Choroid plexus epithelial cell (primary cell): ENCODE measurements around the gene WDR82.

ENCODE experiments used
- DNase-seq: peaks from one replicate; pipeline ENCODE4 v3.0.0-alpha.2; 2010; ENCODE audit warnings: low read depth
- H3K4me3 ChIP-seq: 2 replicates; pipeline ENCODE4 v1.5.1; 2011; ENCODE audit warnings: low read depth, mild to moderate bottlenecking, control low read depth, low read length, moderate library complexity
- TF ChIP-seq, protein P1 (sequence below): conservative IDR thresholded peaks from 2 replicates; pipeline ENCODE4 v1.5.1; 2011; ENCODE audit warnings: low read depth, mild to moderate bottlenecking, control low read depth, inconsistent platforms, low read length, moderate library complexity

WDR82 gene

GRCh38 chr3:52230889-52231499 is 47.5 kb downstream of the WDR82 start:
- H3K4me3 ChIP-seq: no peak overlapping the region
- TF ChIP-seq, protein P1, sequence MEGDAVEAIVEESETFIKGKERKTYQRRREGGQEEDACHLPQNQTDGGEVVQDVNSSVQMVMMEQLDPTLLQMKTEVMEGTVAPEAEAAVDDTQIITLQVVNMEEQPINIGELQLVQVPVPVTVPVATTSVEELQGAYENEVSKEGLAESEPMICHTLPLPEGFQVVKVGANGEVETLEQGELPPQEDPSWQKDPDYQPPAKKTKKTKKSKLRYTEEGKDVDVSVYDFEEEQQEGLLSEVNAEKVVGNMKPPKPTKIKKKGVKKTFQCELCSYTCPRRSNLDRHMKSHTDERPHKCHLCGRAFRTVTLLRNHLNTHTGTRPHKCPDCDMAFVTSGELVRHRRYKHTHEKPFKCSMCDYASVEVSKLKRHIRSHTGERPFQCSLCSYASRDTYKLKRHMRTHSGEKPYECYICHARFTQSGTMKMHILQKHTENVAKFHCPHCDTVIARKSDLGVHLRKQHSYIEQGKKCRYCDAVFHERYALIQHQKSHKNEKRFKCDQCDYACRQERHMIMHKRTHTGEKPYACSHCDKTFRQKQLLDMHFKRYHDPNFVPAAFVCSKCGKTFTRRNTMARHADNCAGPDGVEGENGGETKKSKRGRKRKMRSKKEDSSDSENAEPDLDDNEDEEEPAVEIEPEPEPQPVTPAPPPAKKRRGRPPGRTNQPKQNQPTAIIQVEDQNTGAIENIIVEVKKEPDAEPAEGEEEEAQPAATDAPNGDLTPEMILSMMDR: no peak
- DNase-seq: no peak

GRCh38 chr3:52230461-52230860 is 48.0 kb downstream of the WDR82 start:
- DNase-seq: no peak
- TF ChIP-seq, protein P1: no peak
- no peak overlapping the region for H3K4me3 ChIP-seq

GRCh38 chr3:52229656-52230055 is 48.8 kb downstream of the WDR82 start:
- TF ChIP-seq, protein P1: no peak

GRCh38 chr3:52228751-52229291 is 49.6 kb downstream of the WDR82 start:
- no peak overlapping the region for H3K4me3 ChIP-seq
- DNase-seq: no peak
- TF ChIP-seq, protein P1: no peak

More at GRCh38 chr3:52229656-52230055, 48.8 kb downstream of the WDR82 start:
- no peak for DNase-seq
- H3K4me3 ChIP-seq: no peak overlapping the region

GRCh38 chr3:52228266-52228665 is 50.2 kb downstream of the WDR82 start:
- no peak overlapping the region for H3K4me3 ChIP-seq
- TF ChIP-seq, protein P1: no peak
- no peak for DNase-seq

DNA sequence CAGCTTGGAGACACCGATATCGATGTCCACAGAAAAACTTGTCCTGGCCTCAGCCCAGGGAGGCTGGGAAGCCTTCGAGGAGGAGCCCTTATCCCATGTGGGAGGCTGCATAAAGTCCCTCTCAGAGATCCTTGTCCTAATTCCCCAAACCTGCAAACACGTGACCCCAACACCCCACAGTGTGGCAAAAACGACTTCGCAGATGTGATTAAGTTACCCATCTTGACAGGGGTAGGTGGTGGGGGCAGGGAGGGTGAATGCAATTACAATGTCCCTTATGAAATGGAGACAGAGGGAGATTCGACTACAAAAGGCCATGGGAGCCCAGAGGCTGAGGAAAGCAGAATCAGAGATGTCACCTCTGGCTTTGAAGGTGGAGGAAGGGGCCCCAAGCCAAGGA is 50.7 kb downstream of the WDR82 start:
- TF ChIP-seq, protein P1: no peak
- H3K4me3 ChIP-seq: no peak overlapping the region
- no peak for DNase-seq

DNA sequence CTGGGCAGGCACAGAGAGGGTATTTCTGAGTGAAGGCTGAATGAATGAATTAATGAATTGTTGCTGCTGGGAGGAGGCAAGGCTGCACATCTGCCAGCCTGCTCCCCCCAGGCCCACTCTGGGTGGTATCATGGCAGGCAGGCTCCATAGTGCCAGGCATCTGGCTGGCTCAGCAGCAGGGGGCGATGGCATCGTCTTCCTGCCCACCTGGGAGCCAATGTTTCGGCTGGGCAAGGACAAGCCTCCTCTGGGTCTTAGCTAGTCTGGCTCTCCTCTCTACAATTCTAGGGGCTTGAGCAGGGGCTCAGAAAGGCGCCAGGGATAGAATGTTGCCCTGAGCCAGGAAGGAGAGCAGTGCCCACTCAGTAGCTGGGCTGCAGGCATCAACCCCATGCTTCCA is 51.3 kb downstream of the WDR82 start:
- H3K4me3 ChIP-seq: no peak overlapping the region
- TF ChIP-seq, protein P1: no peak
- no peak for DNase-seq
